HL-60 (cell line): ENCODE measurements around the gene ACE.

Experiments used
- CTCF ChIP-seq: IDR thresholded peaks from one replicate; pipeline ENCODE4 v1.5.1; 2011; ENCODE audit warnings: low read length, control low read depth, inconsistent platforms; ENCODE audit not compliant: insufficient read depth
- GABPA ChIP-seq: IDR thresholded peaks from 2 replicates; pipeline ENCODE4 v1.6.1; 2012; ENCODE audit warnings: low read depth
- POLR2AphosphoS5 ChIP-seq: IDR thresholded peaks from 2 replicates; pipeline ENCODE4 v1.6.1; 2012; ENCODE audit warnings: low read depth
- REST ChIP-seq: IDR thresholded peaks from 2 replicates; pipeline ENCODE4 v1.6.1; 2012; ENCODE audit warnings: low read depth; ENCODE audit not compliant: insufficient replicate concordance
- SPI1 ChIP-seq: IDR thresholded peaks from 2 replicates; pipeline ENCODE4 v1.6.1; 2012; ENCODE audit warnings: low read depth, mild to moderate bottlenecking, borderline replicate concordance

- TF ChIP-seq CTCF (no peak), REST (no peak), POLR2AphosphoS5 (no peak), SPI1 (no peak), GABPA (no peak)
These were observed 13.5 kb downstream of the ACE start for GRCh38 chr17:63490329-63490728.
